IMR-90 (cell line): ENCODE measurements around the gene EGFL7.

Experiments
- BHLHE40 ChIP-seq: fragments of 150-350 bp; IDR thresholded peaks from 2 replicates; pipeline ENCODE4 v1.6.1; 2016; ENCODE audit warnings: mild to moderate bottlenecking, low read depth, low read length
- CEBPB ChIP-seq: IDR thresholded peaks from 2 replicates; pipeline ENCODE4 v1.6.1; 2012; ENCODE audit warnings: low read depth, low read length, improper control_type of control experiment
- MAFK ChIP-seq: IDR thresholded peaks from 2 replicates; pipeline ENCODE4 v1.6.1; 2012; ENCODE audit warnings: low read depth, low read length, improper control_type of control experiment
- MAZ ChIP-seq: IDR thresholded peaks from 2 replicates; pipeline ENCODE4 v1.6.1; 2012; ENCODE audit warnings: low read depth, mild to moderate bottlenecking, low read length, improper control_type of control experiment, moderate library complexity, borderline replicate concordance
- NFE2L2 ChIP-seq: fragments of 150-350 bp; IDR thresholded peaks from 2 replicates; pipeline ENCODE4 v1.6.1; 2016; ENCODE audit warnings: low read depth, mild to moderate bottlenecking, low read length
- POLR2A ChIP-seq: IDR thresholded peaks from 2 replicates; pipeline ENCODE4 v1.6.1; 2012; ENCODE audit warnings: mild to moderate bottlenecking, low read depth, low read length
- RAD21 ChIP-seq: IDR thresholded peaks from 2 replicates; pipeline ENCODE4 v1.6.1; 2012; ENCODE audit warnings: low read length, improper control_type of control experiment
- RFX5 ChIP-seq: IDR thresholded peaks from 2 replicates; pipeline ENCODE4 v1.8.0; 2012; ENCODE audit warnings: low read depth, mild to moderate bottlenecking, low read length, moderate library complexity
- SMC3 ChIP-seq: fragments of 150-350 bp; IDR thresholded peaks from 2 replicates; pipeline ENCODE4 v1.6.1; 2016; ENCODE audit warnings: low read depth, mild to moderate bottlenecking, antibody characterized with exemption, low read length, moderate library complexity
- TF ChIP-seq, protein P1 (sequence below): conservative IDR thresholded peaks from 2 replicates; pipeline ENCODE4 v1.5.1; 2012; ENCODE audit warnings: mild to moderate bottlenecking, low read depth, low read length, improper control_type of control experiment
- TF ChIP-seq, protein P2 (sequence below): fragments of 150-350 bp; IDR thresholded peaks from 2 replicates; pipeline ENCODE4 v1.6.1; 2016; ENCODE audit warnings: low read depth, mild to moderate bottlenecking, low read length, moderate library complexity, borderline replicate concordance

- TF ChIP-seq, protein P1, sequence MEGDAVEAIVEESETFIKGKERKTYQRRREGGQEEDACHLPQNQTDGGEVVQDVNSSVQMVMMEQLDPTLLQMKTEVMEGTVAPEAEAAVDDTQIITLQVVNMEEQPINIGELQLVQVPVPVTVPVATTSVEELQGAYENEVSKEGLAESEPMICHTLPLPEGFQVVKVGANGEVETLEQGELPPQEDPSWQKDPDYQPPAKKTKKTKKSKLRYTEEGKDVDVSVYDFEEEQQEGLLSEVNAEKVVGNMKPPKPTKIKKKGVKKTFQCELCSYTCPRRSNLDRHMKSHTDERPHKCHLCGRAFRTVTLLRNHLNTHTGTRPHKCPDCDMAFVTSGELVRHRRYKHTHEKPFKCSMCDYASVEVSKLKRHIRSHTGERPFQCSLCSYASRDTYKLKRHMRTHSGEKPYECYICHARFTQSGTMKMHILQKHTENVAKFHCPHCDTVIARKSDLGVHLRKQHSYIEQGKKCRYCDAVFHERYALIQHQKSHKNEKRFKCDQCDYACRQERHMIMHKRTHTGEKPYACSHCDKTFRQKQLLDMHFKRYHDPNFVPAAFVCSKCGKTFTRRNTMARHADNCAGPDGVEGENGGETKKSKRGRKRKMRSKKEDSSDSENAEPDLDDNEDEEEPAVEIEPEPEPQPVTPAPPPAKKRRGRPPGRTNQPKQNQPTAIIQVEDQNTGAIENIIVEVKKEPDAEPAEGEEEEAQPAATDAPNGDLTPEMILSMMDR: no peak
- no peak for TF ChIP-seq SMC3
- TF ChIP-seq POLR2A: no peak
- TF ChIP-seq RAD21: no peak
- TF ChIP-seq, protein P2, sequence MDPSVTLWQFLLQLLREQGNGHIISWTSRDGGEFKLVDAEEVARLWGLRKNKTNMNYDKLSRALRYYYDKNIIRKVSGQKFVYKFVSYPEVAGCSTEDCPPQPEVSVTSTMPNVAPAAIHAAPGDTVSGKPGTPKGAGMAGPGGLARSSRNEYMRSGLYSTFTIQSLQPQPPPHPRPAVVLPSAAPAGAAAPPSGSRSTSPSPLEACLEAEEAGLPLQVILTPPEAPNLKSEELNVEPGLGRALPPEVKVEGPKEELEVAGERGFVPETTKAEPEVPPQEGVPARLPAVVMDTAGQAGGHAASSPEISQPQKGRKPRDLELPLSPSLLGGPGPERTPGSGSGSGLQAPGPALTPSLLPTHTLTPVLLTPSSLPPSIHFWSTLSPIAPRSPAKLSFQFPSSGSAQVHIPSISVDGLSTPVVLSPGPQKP: no peak
- no peak for TF ChIP-seq NFE2L2
- no peak for TF ChIP-seq CEBPB
- no peak for TF ChIP-seq MAZ
- TF ChIP-seq BHLHE40: no peak
- TF ChIP-seq MAFK: no peak
- no peak for TF ChIP-seq RFX5
These were observed 15.6 kb upstream of the EGFL7 start for GRCh38 chr9:136646827-136647711.
